GM19351 (cell line): ENCODE data around the gene SLC7A1.

ENCODE experiments used
- ATAC-seq: cut with Tn5 transposase; IDR thresholded peaks from one replicate; pipeline ENCODE4 v1.9.1; 2021; ENCODE audit warnings: mild to moderate bottlenecking, moderate library complexity; ENCODE audit not compliant: unreplicated experiment

Gene SLC7A1

GRCh38 chr13:29583073-29583785 lies 12.3 kb downstream of the SLC7A1 start:
- ATAC-seq = no peak

DNA sequence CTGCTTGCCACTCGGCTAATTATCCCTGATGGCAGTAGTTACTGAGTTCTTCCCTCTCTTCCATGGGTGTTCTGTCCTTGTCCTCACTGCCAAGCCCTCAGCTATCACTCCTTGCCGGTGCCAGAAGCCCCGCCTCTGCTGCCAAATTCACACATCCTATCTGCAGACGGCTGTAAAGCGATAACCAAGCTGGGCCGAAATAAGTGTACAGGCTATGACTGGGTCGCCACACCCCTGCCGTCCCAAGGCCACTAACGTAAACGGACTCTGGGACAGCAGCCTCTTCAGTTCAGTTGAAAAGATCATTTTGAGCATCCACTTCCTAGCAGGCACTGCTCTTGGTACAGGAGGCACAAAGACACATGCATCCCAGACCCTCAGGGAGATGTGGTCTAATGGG lies 13.3 kb downstream of the SLC7A1 start:
- ATAC-seq = no peak

DNA sequence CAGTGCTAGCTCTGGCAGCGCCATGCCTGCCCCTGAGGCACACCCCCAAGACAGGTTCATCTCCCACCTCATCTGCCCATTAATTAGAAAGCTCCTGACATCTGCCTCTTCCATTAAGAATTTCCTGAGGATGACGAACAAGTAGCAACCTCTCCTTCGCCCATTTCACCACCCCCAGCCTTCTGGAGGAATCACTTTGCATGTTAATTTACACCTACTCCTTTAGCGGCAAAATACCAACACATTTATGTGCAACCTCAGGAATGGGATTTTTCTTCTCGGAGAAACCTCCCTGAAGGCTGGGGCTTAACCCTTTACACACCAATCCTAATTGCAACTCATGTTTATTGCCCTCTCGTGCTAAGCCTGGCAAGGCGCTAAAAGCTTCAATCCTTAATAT lies 13.8 kb downstream of the SLC7A1 start:
- no peak for ATAC-seq

DNA sequence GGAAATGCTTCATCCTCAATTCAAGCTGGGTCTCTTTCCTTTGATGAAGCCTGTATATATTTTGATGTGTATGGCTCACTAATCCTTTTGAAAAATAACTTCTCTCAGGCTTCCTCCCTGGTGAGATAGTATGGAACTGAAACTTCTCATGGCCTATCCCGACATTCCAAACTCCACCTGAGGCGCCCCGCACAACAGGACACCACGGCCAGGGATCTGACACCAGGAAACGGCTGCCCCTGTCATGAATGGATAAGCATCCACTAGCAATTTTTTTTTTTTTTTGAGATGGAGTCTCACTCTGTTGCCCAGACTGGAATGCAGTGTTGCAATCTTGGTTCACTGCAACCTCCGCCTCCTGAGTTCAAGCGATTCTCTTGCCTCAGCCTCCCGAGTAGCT lies 16.4 kb downstream of the SLC7A1 start:
- no peak for ATAC-seq

DNA sequence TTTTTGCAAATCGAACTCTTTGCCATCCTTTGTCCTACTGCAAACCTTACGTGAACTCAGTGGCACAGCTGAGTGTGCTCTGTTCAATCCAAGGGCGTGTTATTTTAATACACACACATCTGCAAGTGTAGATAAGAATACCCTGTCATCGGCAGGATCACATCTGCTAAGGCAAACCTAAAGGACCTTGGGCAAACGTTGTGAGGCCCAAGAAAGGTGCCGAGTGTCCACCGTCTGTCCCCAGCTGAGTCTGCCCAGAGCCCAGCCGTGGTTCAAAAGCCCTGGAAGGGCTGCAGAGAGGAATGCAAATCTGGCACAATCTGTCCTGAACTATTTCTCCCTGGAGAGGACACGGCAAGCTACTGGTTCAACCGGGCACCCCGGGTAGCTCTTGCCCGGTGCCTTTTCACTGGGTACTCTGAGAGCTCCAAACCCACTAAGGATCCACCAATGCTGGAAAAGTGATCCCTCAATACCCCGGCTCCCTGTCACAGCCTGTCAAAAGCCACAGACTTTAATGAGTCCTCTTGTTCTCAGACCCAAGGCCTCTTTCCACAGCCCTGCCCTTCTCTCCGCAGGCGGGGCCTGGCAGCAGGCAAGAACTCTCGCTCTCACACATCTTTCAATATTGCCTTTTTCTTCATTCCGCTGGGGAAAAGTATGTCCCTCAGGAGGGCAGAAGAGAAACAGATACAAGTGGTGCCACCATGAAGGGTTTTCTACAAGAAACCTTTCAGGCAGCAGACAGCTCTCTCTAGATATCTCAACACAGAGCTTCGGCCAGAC lies 17.0 kb downstream of the SLC7A1 start:
- no peak for ATAC-seq

DNA sequence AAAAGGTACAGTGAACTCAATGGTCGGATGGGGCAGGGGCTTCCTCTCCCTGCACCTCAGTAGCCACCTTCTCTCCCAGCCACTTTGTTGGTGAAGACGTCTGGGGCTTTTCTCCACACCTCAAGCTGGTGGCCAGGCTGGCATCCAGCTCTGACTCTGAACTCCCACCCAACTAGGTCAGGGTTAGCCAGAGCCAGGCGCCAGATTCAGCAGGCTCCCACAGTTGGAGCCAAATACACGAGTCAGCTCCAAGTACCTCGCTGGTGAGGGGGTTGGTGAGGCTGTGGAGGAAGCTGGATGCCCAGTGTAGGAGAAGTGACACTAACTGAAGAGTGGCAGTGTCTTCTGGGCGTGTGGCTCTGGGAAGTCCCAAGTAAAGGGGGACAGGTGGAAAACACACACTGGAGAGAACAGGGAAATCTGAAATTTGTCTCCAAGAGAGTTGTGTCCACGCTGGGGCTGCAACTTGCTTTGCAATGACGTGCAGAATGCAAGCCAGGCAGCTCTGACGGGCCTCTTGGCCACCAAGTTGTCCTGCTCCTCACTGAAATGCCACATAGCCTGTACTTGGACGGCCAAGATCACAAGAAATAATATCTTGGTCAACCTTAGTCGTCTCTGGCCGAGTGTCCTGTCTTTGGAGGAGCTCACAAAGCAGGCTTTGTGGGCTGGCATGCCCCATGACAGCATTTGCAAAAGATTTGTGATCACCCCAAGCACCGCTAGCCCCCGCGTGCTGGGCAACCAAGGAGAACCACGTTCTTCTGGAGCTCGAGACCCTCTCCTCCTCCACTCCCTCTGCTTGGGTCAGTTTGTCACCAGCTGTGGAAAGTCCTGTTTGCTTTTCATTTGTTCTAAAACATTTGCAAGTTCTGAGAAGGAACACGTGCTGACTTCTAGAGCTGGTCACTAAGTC lies 18.1 kb downstream of the SLC7A1 start:
- ATAC-seq = no peak

DNA sequence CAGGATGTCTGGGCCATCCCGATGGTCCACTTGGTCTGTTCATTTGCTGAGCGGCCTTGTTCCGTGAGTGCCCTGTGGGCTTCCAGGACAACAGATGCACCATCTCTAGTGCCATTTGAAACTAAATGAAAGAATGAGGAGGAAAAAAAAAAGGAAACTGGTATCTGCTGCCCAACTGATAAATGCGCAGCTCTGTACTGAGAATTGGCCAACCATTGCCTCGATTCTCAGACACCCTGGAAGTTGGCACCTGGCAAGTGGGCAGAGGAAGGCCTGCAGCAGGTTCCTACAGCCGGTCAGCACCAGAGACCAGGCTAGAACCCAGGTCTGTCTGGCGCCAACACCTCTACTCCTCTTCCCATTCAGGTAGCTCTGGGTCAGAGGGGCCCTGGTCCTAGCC lies 18.9 kb downstream of the SLC7A1 start:
- ATAC-seq = no peak

GRCh38 chr13:29575098-29575497 lies 20.4 kb downstream of the SLC7A1 start:
- ATAC-seq = no peak

GRCh38 chr13:29573190-29573589 lies 22.3 kb downstream of the SLC7A1 start:
- peak; percentile 63 for ATAC-seq

- ATAC-seq = no peak
These were observed 22.9 kb downstream of the SLC7A1 start for GRCh38 chr13:29572575-29572974.

DNA sequence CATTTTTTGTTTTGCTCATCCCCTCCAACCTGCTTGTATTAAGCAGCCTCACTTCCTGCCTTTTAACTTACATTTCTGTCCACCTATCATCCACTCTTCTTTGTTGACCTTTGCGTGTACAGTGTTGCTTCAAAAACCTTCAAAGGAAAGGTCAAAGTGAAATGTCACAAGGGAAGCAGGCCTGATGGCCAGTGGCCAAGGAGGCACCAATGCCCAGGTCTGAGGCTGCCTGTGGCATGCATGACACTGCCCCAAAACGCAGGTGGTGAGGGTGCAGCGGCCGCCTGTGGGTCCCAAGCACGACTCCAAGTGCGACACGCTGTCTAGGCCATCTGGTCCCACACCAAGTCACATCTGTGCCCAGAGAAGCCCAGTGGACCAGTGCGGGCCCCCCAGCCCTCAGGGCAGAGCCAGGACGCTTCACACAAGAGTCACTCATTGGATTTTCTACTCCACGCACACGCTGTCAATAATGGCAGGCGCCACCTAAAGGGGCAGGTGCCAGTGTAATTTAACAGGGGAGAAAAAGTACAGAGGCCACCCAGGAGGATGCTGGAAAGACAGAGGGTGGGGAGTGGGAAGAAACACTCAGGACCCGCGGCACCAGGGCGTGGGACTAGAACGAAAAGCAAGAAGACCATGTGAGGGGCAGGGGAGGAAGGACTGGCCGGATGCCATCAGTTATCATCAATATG lies 23.5 kb downstream of the SLC7A1 start:
- ATAC-seq = no peak

GRCh38 chr13:29570051-29570654 lies 25.3 kb downstream of the SLC7A1 start:
- ATAC-seq = no peak

GRCh38 chr13:29569253-29570050 lies 26.0 kb downstream of the SLC7A1 start:
- no peak for ATAC-seq

- ATAC-seq = no peak
These were observed 26.8 kb downstream of the SLC7A1 start for GRCh38 chr13:29568731-29569130.

GRCh38 chr13:29567411-29567810 lies 28.1 kb downstream of the SLC7A1 start:
- no peak for ATAC-seq

DNA sequence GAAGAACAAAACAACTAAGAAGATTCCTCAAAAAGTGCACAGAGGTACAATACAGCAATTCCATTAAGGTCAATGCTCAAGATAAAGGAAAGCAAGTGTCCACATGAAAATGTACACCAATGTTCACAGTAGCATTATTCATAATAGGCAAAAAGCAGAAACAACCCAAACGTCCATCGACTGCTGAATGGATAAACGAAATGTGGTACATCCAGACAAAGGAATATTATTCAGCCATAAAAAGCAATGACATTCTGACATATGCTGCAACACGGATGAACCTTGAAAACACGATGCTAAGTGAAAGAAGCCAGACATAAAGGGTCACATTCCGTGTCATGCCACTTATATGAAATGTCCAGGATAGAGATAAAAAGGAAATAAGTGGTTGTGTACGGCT lies 29.3 kb downstream of the SLC7A1 start:
- ATAC-seq = no peak

DNA sequence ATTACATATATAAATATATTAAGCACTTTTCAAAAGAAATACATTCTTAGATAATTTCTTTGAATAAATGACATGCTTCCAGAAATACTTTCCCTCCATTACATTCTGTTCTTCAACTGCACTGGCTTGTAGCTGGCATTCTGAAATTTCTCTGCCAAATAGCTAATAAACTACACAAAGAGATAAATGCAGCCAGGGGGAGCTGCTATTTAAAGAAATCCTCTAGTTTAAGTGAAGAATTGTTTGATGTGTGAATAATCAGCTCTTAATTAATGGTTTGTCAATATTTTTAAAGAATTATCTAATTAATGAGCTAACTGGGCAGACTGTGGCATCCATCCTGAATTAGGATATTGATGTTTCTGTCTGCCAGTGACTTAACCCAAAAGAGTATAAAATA lies 30.7 kb downstream of the SLC7A1 start:
- ATAC-seq = no peak

- no peak for ATAC-seq
These were observed 31.1 kb downstream of the SLC7A1 start for GRCh38 chr13:29564373-29564772.

DNA sequence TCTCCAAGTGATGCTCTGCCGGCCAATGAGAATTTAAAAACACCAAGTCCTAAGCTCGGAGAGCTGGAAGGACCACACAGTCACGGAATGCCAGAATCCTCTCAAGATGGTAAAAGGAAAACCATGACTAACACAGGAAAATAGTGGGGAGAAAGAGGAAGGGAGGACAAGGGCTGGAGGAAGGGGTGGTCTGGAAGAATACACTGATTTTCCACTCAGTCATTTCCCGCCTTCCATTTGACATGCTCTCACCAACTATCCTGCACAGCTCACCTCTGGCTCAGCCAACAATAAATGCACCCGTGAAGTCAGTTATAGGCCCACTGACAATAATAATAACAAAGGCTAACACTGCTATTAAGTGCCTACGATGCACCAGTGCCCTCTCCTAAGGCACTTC lies 31.5 kb downstream of the SLC7A1 start:
- ATAC-seq = no peak
